Trophoblast cell (in vitro differentiated cells and primary cell): Measurements from ENCODE around the gene ADCY2.

Experiments
- DNase-seq, 2 donors: peaks; one replicate each; pipeline ENCODE4 v3.0.0-alpha.2; 2016
- H2AFZ ChIP-seq: 2 replicates; pipeline ENCODE4 v1.6.1; 2013; ENCODE audit warnings: low read length, moderate library complexity, mild to moderate bottlenecking; ENCODE audit not compliant: insufficient read depth, poor library complexity
- H2AK5ac ChIP-seq: 2 replicates; pipeline ENCODE4 v1.6.1; 2013; ENCODE audit warnings: mild to moderate bottlenecking, low read length
- H2BK120ac ChIP-seq: 2 replicates; pipeline ENCODE4 v1.6.1; 2013; ENCODE audit warnings: low read length, mild to moderate bottlenecking, moderate library complexity; ENCODE audit not compliant: insufficient read depth, poor library complexity
- H2BK12ac ChIP-seq: 2 replicates; pipeline ENCODE4 v1.6.1; 2013; ENCODE audit warnings: mild to moderate bottlenecking, low read length, moderate library complexity
- H2BK5ac ChIP-seq: 2 replicates; pipeline ENCODE4 v1.6.1; 2013; ENCODE audit warnings: low read length, low read depth, moderate library complexity, mild to moderate bottlenecking; ENCODE audit not compliant: poor library complexity
- H3K14ac ChIP-seq: 2 replicates; pipeline ENCODE4 v1.6.1; 2013; ENCODE audit warnings: mild to moderate bottlenecking, low read length
- H3K18ac ChIP-seq: 2 replicates; pipeline ENCODE4 v1.6.1; 2013; ENCODE audit warnings: mild to moderate bottlenecking, low read length
- H3K23ac ChIP-seq: 2 replicates; pipeline ENCODE4 v1.6.1; 2013; ENCODE audit warnings: low read length
- H3K27ac ChIP-seq: 2 replicates; pipeline ENCODE4 v1.5.1; 2013; ENCODE audit warnings: low read depth, mild to moderate bottlenecking, inconsistent platforms, low read length, moderate library complexity
- H3K27me3 ChIP-seq: 2 replicates; pipeline ENCODE4 v1.6.1; 2013; ENCODE audit warnings: inconsistent platforms, mild to moderate bottlenecking, low read length, moderate library complexity; ENCODE audit not compliant: insufficient read depth
- H3K36me3 ChIP-seq, 2 experiments: 1 replicate in 1 of 2; 2 replicates in 1 of 2; pipeline ENCODE4 v1.6.1; 2013; ENCODE audit warnings: low read length in 2 of 2, mild to moderate bottlenecking in 2 of 2, moderate library complexity in 1 of 2; ENCODE audit not compliant: insufficient read depth in 2 of 2, control insufficient read depth in 1 of 2
- H3K4ac ChIP-seq: 2 replicates; pipeline ENCODE4 v1.6.1; 2013; ENCODE audit warnings: low read depth, mild to moderate bottlenecking, low read length, moderate library complexity
- H3K4me1 ChIP-seq, 2 experiments: 1 replicate in 1 of 2; 2 replicates in 1 of 2; pipeline ENCODE4 v1.6.1; 2013; ENCODE audit warnings: low read length in 2 of 2, mild to moderate bottlenecking in 2 of 2, moderate library complexity in 1 of 2; ENCODE audit not compliant: insufficient read depth in 2 of 2, control insufficient read depth in 1 of 2
- H3K4me2 ChIP-seq: 2 replicates; pipeline ENCODE4 v1.6.1; 2013; ENCODE audit warnings: inconsistent platforms, mild to moderate bottlenecking, low read length, moderate library complexity
- H3K4me3 ChIP-seq: 2 replicates; pipeline ENCODE4 v1.5.1; 2013; ENCODE audit warnings: mild to moderate bottlenecking, low read depth, low read length, inconsistent platforms
- H3K79me1 ChIP-seq: one replicate; pipeline ENCODE4 v1.6.1; 2013; ENCODE audit warnings: low read length
- H3K79me2 ChIP-seq: 2 replicates; pipeline ENCODE4 v1.6.1; 2013; ENCODE audit warnings: low read length, mild to moderate bottlenecking; ENCODE audit not compliant: control insufficient read depth, insufficient read depth, poor library complexity
- H3K9ac ChIP-seq: 2 replicates; pipeline ENCODE4 v1.6.1; 2013; ENCODE audit warnings: mild to moderate bottlenecking, low read length
- H3K9me3 ChIP-seq: 2 replicates; pipeline ENCODE4 v1.6.1; 2013; ENCODE audit warnings: low read depth, mild to moderate bottlenecking, control low read depth, inconsistent platforms, low read length; ENCODE audit not compliant: insufficient read depth
- H4K12ac ChIP-seq: 2 replicates; pipeline ENCODE4 v1.6.1; 2013; ENCODE audit warnings: low read depth, mild to moderate bottlenecking, low read length, moderate library complexity
- H4K8ac ChIP-seq: 2 replicates; pipeline ENCODE4 v1.6.1; 2013; ENCODE audit warnings: low read depth, mild to moderate bottlenecking, low read length, moderate library complexity
- H4K91ac ChIP-seq: one replicate; pipeline ENCODE4 v1.6.1; 2013; ENCODE audit warnings: low read depth, mild to moderate bottlenecking, low read length, moderate library complexity
- WGBS: extraction: QIAGEN DNeasy Blood & Tissue Kit; methylation state at CpG from one replicate; pipeline ENCODE4 v1.1.7; 2013; ENCODE audit warnings: missing lambda C conversion rate; ENCODE audit not compliant: insufficient read length, insufficient coverage; ENCODE audit errors: extremely low coverage; 5-methylcytosine and 5-hydroxymethylcytosine counted together

ADCY2 gene

GRCh38 chr5:7585807-7586206 lies 189.9 kb downstream of the ADCY2 start:
- Histone ChIP-seq H2AK5ac (no peak overlapping the region), H4K91ac (no peak overlapping the region), H3K27ac (no peak overlapping the region), H4K8ac (no peak overlapping the region), H3K4me1 (no peaks in the 10 kb centered on the region), H3K36me3 (no peaks in the 10 kb centered on the region), H3K79me1 (no peaks in the 10 kb centered on the region), H3K23ac (no peak overlapping the region), H3K4me2 (no peak overlapping the region), H2BK120ac (no peak overlapping the region), H3K14ac (no peak overlapping the region), H3K4ac (no peak overlapping the region), H3K18ac (no peak overlapping the region), H3K27me3 (no peaks in the 10 kb centered on the region), H4K12ac (no peak overlapping the region), H2AFZ (no peak overlapping the region), H3K79me2 (no peaks in the 10 kb centered on the region), H3K9me3 (no peaks in the 10 kb centered on the region), H2BK12ac (no peak overlapping the region), H2BK5ac (no peak overlapping the region), H3K4me3 (no peak overlapping the region), H3K9ac (no peak overlapping the region)
- WGBS: no CpG with 5 or more reads among the region's 3 CpGs
- DNase-seq: peak in 1 of 2 donors; percentile 13

GRCh38 chr5:7586480-7586879 lies 190.5 kb downstream of the ADCY2 start:
- Histone ChIP-seq H3K9me3 (no peaks in the 10 kb centered on the region), H3K4me1 (no peaks in the 10 kb centered on the region), H3K79me1 (no peaks in the 10 kb centered on the region), H3K23ac (no peak overlapping the region), H3K18ac (no peak overlapping the region), H4K91ac (no peak overlapping the region), H3K14ac (no peak overlapping the region), H4K8ac (no peak overlapping the region), H3K4ac (no peak overlapping the region), H3K27ac (no peak overlapping the region), H2BK5ac (no peak overlapping the region), H3K36me3 (no peaks in the 10 kb centered on the region), H2BK120ac (no peak overlapping the region), H2AFZ (no peak overlapping the region), H3K4me3 (no peak overlapping the region), H3K27me3 (no peaks in the 10 kb centered on the region), H2BK12ac (no peak overlapping the region), H3K4me2 (no peak overlapping the region), H4K12ac (no peak overlapping the region), H3K9ac (no peak overlapping the region), H3K79me2 (no peaks in the 10 kb centered on the region), H2AK5ac (no peak overlapping the region)
- DNase-seq: peak; percentile 2 to 36
- WGBS: no CpG with 5 or more reads among the region's 12 CpGs

- no peak overlapping the region for H3K18ac ChIP-seq
- H3K9me3 ChIP-seq: no peaks in the 10 kb centered on the region
- no peak overlapping the region for H3K27ac ChIP-seq
- no peak overlapping the region for H2AK5ac ChIP-seq
- no peak overlapping the region for H2BK5ac ChIP-seq
- H2BK12ac ChIP-seq: no peak overlapping the region
- no peak overlapping the region for H2BK120ac ChIP-seq
- no peaks in the 10 kb centered on the region for H3K79me1 ChIP-seq
- no peaks in the 10 kb centered on the region for H3K4me1 ChIP-seq
- no peaks in the 10 kb centered on the region for H3K36me3 ChIP-seq
- H3K23ac ChIP-seq: no peak overlapping the region
- DNase-seq: no peak
- H3K4me2 ChIP-seq: no peak overlapping the region
- no CpG with 5 or more reads among the region's 5 CpGs for WGBS
- no peak overlapping the region for H3K4me3 ChIP-seq
- H3K27me3 ChIP-seq: no peaks in the 10 kb centered on the region
- H2AFZ ChIP-seq: no peak overlapping the region
- H3K14ac ChIP-seq: no peak overlapping the region
- H4K91ac ChIP-seq: no peak overlapping the region
- no peak overlapping the region for H4K8ac ChIP-seq
- no peak overlapping the region for H3K9ac ChIP-seq
- H3K79me2 ChIP-seq: no peaks in the 10 kb centered on the region
- no peak overlapping the region for H4K12ac ChIP-seq
- no peak overlapping the region for H3K4ac ChIP-seq
Observed at GRCh38 chr5:7589800-7590199, 193.9 kb downstream of the ADCY2 start.

- Histone ChIP-seq H3K4ac (no peak overlapping the region), H3K4me1 (no peaks in the 10 kb centered on the region), H3K79me1 (no peaks in the 10 kb centered on the region), H2BK12ac (no peak overlapping the region), H3K79me2 (no peaks in the 10 kb centered on the region), H3K36me3 (no peaks in the 10 kb centered on the region), H3K18ac (no peak overlapping the region), H3K27ac (no peak overlapping the region), H4K8ac (no peak overlapping the region), H2BK120ac (no peak overlapping the region), H3K23ac (no peak overlapping the region), H2BK5ac (no peak overlapping the region), H2AFZ (no peak overlapping the region), H3K9me3 (no peaks in the 10 kb centered on the region), H4K91ac (no peak overlapping the region), H3K9ac (no peak overlapping the region), H3K14ac (no peak overlapping the region), H4K12ac (no peak overlapping the region), H3K4me2 (no peak overlapping the region), H2AK5ac (no peak overlapping the region), H3K27me3 (no peaks in the 10 kb centered on the region), H3K4me3 (no peak overlapping the region)
- DNase-seq: peak; percentile 25 to 44
- no CpG with 5 or more reads among the region's 6 CpGs for WGBS
Observed at GRCh38 chr5:7592910-7593309, 197.0 kb downstream of the ADCY2 start.
